Gastroesophageal sphincter (tissue), 4 donors: ENCODE measurements around the gene CARHSP1. TPM values are rescaled to one million over a fixed set of nuclear protein-coding genes. Genes with fewer than 3 reads are reported as not detected.
"Not testable (repeated sequence)": the region's sequence is repeated elsewhere in the genome, so short reads cannot be mapped to it uniquely, and the experiment has no call there.

Experiments used
- ATAC-seq: fragments of 150-250 bp; one replicate; pipeline ENCODE4 v1.9.1; 2016; ENCODE audit warnings: mild to moderate bottlenecking, moderate library complexity
- H3K27ac ChIP-seq, 4 donors: fragments of 200-600 bp; sonication (generic) in 3 of 4; 1 replicate in 3 of 4; 2 replicates in 1 of 4; pipeline ENCODE4 v1.5.1; 2016 to 2019
- H3K27me3 ChIP-seq: fragments of 200-600 bp; sonication (generic); one replicate; pipeline ENCODE4 v1.5.1; 2019
- H3K36me3 ChIP-seq, 2 donors: fragments of 200-600 bp; sonication (generic); one replicate each; pipeline ENCODE4 v1.5.1; 2019; ENCODE audit warnings: control low read depth in 1 of 2
- H3K4me1 ChIP-seq, 3 donors: fragments of 200-600 bp; sonication (generic); 1 replicate in 2 of 3; 2 replicates in 1 of 3; pipeline ENCODE4 v1.5.1; 2016 to 2019; ENCODE audit warnings: control low read depth in 2 of 3
- H3K4me3 ChIP-seq, 2 donors: fragments of 200-600 bp; sonication (generic); one replicate each; pipeline ENCODE4 v1.5.1; 2019; ENCODE audit warnings: mild to moderate bottlenecking in 1 of 2, moderate library complexity in 1 of 2
- H3K9me3 ChIP-seq, 3 donors: fragments of 200-600 bp; sonication (generic); one replicate each; pipeline ENCODE4 v1.5.1; 2017 to 2019; ENCODE audit warnings: control low read depth in 2 of 3
- CTCF ChIP-seq, 4 experiments: fragments of 200-600 bp in 2 of 4; fragments of 450-650 bp in 2 of 4; sonication (generic) in 1 of 4; IDR thresholded peaks; one replicate each; pipeline ENCODE4 v1.5.1; 2017 to 2019; ENCODE audit warnings: antibody characterized with exemption in 4 of 4, mild to moderate bottlenecking in 2 of 4, moderate library complexity in 2 of 4
- EP300 ChIP-seq: sonication (generic); formaldehyde crosslinking; IDR thresholded peaks from one replicate; pipeline ENCODE4 v1.6.1; 2017; ENCODE audit warnings: antibody characterized with exemption, mild to moderate bottlenecking
- POLR2A ChIP-seq, 2 donors: fragments of 450-650 bp; IDR thresholded peaks; one replicate each; pipeline ENCODE4 v1.6.1; 2017; ENCODE audit warnings: antibody characterized with exemption in 2 of 2, mild to moderate bottlenecking in 2 of 2, moderate library complexity in 1 of 2
- POLR2AphosphoS5 ChIP-seq: sonication (generic); formaldehyde crosslinking; IDR thresholded peaks from one replicate; pipeline ENCODE4 v1.6.1; 2017; ENCODE audit warnings: antibody characterized with exemption
- WGBS, 2 donors: methylation state at CpG; one replicate each; pipeline ENCODE4 v1.1.5; 2018; ENCODE audit warnings: low coverage in 1 of 2; 5-methylcytosine and 5-hydroxymethylcytosine counted together
- total RNA-seq, 4 donors: library from RNA; depleted of rRNA; stranded (reverse); fragments of >200 nt; gene quantifications; one replicate each; pipeline ENCODE4 v1.1.0, GENCODE V29; 2016

The CARHSP1 gene
- total RNA-seq, 4 donors from 2014 or later = 29.3 to 79.8 (median 72.5) TPM

GRCh38 chr16:8806272-8806983 lies 62.4 kb downstream of the CARHSP1 start:
- ATAC-seq = no peak
- no peaks in the 10 kb centered on the region for H3K4me1 ChIP-seq
- 82 to 85% methylated on average over 13 of the region's 13 CpGs for WGBS, 2 donors
- no peak overlapping the region for H3K27ac ChIP-seq
- H3K9me3 ChIP-seq = no peaks in the 10 kb centered on the region
- no peak for TF ChIP-seq CTCF (IDR thresholded peaks at IDR 0.05)
- TF ChIP-seq POLR2A (IDR thresholded peaks at IDR 0.05) = no peak
- no peak for TF ChIP-seq EP300
- no peak for TF ChIP-seq POLR2AphosphoS5
- H3K27me3 ChIP-seq = no peaks in the 10 kb centered on the region
- H3K4me3 ChIP-seq = no peak overlapping the region
- peaks cover 0 to 100% of the 10 kb centered on the region in 2 donors for H3K36me3 ChIP-seq

- 81 to 89% methylated on average over 3 to 4 of the region's 6 CpGs for WGBS, 2 donors
- no peak overlapping the region for H3K27ac ChIP-seq
- H3K36me3 ChIP-seq = peaks cover 0 to 90% of the 10 kb centered on the region in 2 donors
- no peaks in the 10 kb centered on the region for H3K9me3 ChIP-seq
- ATAC-seq = no peak
- no peaks in the 10 kb centered on the region for H3K27me3 ChIP-seq
- H3K4me1 ChIP-seq = peaks cover 0 to 20% (median 3%) of the 10 kb centered on the region in 3 donors
- TF ChIP-seq POLR2AphosphoS5 (no peak), POLR2A (IDR thresholded peaks at IDR 0.05) (no peak), CTCF (IDR thresholded peaks at IDR 0.05) (no peak), EP300 (no peak)
- no peak overlapping the region for H3K4me3 ChIP-seq
Observed at GRCh38 chr16:8804313-8804712, 64.5 kb downstream of the CARHSP1 start.

- WGBS, 2 donors = 80 to 88% methylated on average over 4 to 9 of the region's 12 CpGs
- Histone ChIP-seq H3K36me3 (peaks cover 0 to 85% of the 10 kb centered on the region in 2 donors), H3K4me1 (peaks cover 0 to 25% (median 9%) of the 10 kb centered on the region in 3 donors)
- H3K4me3 ChIP-seq, H3K27ac ChIP-seq, H3K27me3 ChIP-seq, ATAC-seq, H3K9me3 ChIP-seq: not testable (repeated sequence)
Observed at GRCh38 chr16:8803733-8804132, 65.1 kb downstream of the CARHSP1 start.

Other genes starting within 250 kb of the CARHSP1 start
- 10 to 100 TPM; 14.4 to 31.9 (median 24.8) TPM for gene METTL22, start 247.3 kb downstream of the CARHSP1 start, total RNA-seq
- 10 to 100 TPM in 2 of 4 donors, 1 to 10 TPM in 2; 5.3 to 15.6 (median 10.3) TPM for gene ABAT, start 194.4 kb downstream of the CARHSP1 start, total RNA-seq
- gene TMEM186, start 71.4 kb downstream of the CARHSP1 start, total RNA-seq = 10 to 100 TPM in 1 of 4 donors, 1 to 10 TPM in 3; 7.2 to 11.3 (median 8.9) TPM
- 10 to 100 TPM; 15.4 to 29.0 (median 20.3) TPM for gene PMM2, start 71.2 kb downstream of the CARHSP1 start, total RNA-seq
- gene LITAFD, start 13.3 kb upstream of the CARHSP1 start, total RNA-seq = not detected
- gene USP7, start 94.9 kb upstream of the CARHSP1 start, total RNA-seq = 10 to 100 TPM; 58.8 to 94.3 (median 82.4) TPM
- gene HAPSTR1, start 222.6 kb upstream of the CARHSP1 start, total RNA-seq = 10 to 100 TPM; 58.9 to 78.3 (median 64.7) TPM